HG03342 (cell line): ENCODE data around the gene RNF167.
"Not testable (repeated sequence)": the region's sequence is repeated elsewhere in the genome, so short reads cannot be mapped to it uniquely, and the experiment has no call there.

Source experiments
- ATAC-seq: cut with Tn5 transposase; IDR thresholded peaks from one replicate; pipeline ENCODE4 v1.9.1; 2021; ENCODE audit warnings: mild to moderate bottlenecking, moderate library complexity; ENCODE audit not compliant: unreplicated experiment

RNF167 gene

DNA sequence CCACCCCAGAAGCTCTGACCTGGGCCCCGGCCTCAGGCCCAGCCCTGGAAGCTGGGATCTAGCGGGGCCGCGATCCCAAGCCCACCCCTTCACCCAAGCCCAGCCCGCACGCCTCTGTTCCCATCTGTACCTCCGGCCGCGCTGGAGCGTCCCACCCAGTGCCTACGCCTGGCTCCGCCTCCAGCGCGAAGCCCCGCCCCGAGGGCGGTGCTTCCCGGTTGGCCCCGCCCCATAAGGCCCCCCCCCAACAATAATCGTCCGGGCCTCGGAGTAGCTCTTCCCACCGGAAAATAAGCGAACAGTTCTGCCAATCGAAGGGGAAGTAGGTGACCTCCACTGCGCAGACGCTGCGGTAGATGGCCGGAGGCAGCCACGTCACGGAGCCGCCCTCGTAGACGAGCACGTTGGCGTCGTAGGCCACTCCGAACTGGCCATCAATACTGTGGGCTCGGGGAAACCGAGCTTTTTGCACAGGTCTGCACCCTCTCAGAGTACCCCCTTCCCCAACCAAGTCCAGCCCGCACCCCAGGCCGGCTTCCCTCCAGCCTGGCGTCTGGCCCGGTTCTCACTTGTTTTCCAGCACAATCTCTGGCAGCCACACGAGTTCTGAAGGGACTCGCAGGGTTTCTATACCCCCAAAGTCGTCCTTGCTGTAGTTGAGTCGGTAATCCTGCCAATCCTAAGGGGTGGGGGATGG, 38.3 kb upstream of the RNF167 start:
- no peak for ATAC-seq

DNA sequence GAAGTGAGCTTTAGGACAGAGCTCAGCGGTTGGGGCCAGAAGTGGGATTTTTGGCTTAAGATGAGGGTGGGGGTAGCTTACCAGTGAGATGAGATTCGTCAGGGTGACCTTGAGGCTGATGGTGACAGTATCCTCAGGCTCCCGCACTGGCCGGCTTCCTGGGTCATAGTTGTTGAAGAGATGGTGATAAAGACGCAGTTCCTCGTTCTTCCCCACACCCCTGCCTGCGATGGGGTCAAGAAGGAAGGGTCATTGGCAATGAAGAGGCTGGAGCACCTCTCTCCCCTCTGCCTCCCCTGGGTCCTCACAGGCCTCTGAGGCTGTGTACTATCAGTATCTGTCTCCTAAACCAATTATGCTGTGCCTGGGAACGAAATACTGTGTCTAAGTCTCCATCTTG, 37.5 kb upstream of the RNF167 start:
- ATAC-seq, result no peak

GRCh38 chr17:4903051-4903818, 36.8 kb upstream of the RNF167 start, which contains the start of gene CHRNE:
Gene CHRNE (minus strand): TSS chr17:4903098. CDS start chr17:4903063, 35 bp downstream.
- no peak for ATAC-seq

- not testable (repeated sequence) for ATAC-seq
These were observed 33.4 kb upstream of the RNF167 start for GRCh38 chr17:4906642-4907041.

- no peak for ATAC-seq
These were observed 31.8 kb upstream of the RNF167 start for GRCh38 chr17:4908301-4908700.

- no peak for ATAC-seq
These were observed 31.2 kb upstream of the RNF167 start for GRCh38 chr17:4908711-4909496.

GRCh38 chr17:4913994-4914393, 26.1 kb upstream of the RNF167 start:
- ATAC-seq, result no peak

- not testable (repeated sequence) for ATAC-seq
These were observed 25.5 kb upstream of the RNF167 start for GRCh38 chr17:4914551-4914950.

DNA sequence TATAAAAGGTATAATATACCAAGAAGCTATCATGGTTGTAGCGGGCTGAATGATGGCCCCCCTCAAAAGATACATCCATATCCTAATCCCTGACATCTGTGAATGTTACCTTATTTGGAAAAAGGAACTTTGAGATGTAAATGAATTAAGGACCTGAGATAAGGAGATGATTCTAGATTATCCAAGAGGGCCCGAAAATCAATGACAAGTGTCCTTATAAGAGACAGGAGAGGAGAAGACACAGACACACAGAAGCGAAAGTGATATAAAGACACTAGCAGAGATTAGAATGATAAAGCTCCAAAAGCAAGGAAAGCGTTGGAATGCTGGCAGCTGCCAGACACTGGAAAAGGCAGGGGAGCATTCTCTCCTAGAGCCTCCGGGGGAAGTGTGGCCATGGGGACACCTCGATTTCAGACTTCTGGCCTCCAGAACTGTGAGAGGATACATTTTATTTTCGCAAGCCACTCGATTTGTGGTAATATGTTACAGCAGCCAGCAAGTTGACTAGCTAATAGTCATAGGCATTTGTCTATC, 20.5 kb upstream of the RNF167 start:
- no peak for ATAC-seq

DNA sequence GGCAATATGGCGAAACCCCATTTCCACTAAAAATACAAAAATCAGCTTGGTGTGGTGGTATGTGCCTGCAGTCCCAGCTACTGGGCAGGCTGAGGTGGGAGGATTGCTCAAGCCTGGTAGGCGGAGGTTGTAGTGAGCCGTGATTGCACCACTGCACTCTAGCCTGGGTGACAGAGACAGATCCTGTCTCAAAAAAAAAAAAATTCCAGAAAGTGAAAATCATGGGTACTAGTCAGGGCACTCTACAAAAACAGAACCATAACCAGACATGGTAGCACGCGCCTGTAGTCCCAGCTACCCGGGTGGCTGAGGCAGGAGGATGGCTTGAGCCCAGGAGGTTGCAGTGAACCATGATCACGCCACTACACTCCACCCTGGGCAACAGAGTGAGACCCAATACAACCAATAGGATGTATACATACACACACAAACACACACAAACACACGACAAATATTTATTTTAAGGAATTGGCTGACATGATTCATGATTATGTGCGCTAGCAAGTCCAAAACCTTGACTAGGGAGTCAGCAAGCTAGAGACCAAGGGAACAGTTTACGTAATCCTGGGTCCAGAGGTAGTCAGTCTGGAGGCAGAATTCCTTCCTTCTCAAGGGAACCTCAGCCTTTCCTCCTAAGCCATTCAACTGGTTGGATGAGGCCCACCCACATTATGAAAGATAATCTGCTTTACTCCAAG, 19.6 kb upstream of the RNF167 start:
- no peak for ATAC-seq

DNA sequence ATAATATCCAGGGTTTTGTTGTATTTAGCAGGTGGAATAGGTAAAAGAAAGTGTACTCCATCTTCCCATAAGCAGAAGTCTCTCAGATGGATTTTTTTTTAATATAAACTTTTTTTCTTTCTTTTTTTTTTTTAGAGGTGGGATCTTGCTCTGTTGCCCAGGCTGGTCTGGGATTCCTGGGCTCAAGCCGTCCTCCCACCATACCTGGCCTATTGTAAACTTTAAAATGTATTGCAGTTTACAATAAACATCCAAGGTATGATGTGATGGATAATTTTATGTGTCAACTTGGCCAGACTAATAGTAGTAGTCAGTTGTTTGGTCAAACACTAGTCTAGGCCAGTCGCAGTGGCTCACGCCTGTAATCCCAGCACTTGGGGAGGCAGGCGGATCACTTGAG, 18.7 kb upstream of the RNF167 start:
- ATAC-seq, result no peak

GRCh38 chr17:4926577-4927335, 13.3 kb upstream of the RNF167 start:
- ATAC-seq, result not testable (repeated sequence)

DNA sequence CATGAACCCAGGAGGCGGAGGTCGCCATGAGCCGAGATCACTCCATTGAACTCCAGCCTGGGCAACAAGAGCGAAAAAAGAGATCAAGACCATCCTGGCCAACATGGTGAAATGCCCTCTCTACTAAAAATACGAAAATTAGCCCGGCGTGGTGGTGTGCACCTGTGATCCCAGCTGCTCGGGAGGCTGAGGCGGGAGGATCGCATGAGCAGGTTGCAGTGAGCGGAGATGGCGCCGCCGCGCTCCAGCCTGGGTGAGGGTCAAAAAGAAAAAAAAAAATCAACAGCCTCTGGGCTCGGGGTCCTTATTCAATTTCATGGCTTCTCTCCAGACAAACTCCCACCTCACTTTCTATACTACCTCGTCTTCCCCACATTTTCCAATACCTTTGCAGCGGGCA, 11.2 kb upstream of the RNF167 start:
- ATAC-seq, result no peak

DNA sequence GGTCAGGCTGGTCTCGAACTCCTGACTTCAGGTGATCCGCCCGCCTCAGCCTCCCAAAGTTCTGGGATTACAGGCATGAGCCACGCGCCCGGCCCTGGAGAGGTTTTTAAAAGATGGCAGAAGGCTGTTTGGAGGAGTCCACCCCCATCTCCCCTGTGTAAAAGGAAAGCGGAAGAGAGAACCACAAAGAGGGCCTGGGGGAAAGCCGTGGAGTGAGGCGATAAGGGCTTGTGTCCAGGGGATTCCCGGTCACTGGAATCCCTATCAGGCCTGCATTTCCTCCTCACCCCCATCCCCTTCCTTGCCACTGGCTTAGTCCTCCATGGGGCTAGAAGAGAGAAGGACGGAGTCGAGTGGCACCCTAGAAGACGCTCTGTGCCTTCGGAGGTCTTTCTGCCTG, 8.1 kb upstream of the RNF167 start, which contains the start of gene GP1BA:
Gene GP1BA (plus strand): TSS at position 315 of the 400 bp plus-strand sequence. CDS start 328 bp downstream, outside the sequence.
- ATAC-seq, result no peak

DNA sequence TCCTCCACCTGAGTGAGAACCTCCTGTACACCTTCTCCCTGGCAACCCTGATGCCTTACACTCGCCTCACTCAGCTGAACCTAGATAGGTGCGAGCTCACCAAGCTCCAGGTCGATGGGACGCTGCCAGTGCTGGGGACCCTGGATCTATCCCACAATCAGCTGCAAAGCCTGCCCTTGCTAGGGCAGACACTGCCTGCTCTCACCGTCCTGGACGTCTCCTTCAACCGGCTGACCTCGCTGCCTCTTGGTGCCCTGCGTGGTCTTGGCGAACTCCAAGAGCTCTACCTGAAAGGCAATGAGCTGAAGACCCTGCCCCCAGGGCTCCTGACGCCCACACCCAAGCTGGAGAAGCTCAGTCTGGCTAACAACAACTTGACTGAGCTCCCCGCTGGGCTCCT, 7.3 kb upstream of the RNF167 start:
- ATAC-seq, result no peak

DNA sequence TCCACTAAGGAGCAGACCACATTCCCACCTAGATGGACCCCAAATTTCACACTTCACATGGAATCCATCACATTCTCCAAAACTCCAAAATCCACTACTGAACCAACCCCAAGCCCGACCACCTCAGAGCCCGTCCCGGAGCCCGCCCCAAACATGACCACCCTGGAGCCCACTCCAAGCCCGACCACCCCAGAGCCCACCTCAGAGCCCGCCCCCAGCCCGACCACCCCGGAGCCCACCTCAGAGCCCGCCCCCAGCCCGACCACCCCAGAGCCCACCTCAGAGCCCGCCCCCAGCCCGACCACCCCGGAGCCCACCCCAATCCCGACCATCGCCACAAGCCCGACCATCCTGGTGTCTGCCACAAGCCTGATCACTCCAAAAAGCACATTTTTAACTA, 6.4 kb upstream of the RNF167 start:
- no peak for ATAC-seq

DNA sequence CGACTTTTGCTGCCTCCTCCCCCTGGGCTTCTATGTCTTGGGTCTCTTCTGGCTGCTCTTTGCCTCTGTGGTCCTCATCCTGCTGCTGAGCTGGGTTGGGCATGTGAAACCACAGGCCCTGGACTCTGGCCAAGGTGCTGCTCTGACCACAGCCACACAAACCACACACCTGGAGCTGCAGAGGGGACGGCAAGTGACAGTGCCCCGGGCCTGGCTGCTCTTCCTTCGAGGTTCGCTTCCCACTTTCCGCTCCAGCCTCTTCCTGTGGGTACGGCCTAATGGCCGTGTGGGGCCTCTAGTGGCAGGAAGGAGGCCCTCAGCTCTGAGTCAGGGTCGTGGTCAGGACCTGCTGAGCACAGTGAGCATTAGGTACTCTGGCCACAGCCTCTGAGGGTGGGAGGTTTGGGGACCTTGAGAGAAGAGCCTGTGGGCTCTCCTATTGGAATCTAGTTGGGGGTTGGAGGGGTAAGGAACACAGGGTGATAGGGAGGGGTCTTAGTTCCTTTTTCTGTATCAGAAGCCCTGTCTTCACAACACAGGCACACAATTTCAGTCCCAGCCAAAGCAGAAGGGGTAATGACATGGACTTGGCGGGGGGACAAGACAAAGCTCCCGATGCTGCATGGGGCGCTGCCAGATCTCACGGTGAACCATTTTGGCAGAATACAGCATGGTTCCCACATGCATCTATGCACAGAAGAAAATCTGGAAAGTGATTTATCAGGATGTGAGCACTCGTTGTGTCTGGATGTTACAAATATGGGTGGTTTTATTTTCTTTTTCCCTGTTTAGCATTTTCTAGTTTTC, 5.7 kb upstream of the RNF167 start:
- ATAC-seq, result no peak

DNA sequence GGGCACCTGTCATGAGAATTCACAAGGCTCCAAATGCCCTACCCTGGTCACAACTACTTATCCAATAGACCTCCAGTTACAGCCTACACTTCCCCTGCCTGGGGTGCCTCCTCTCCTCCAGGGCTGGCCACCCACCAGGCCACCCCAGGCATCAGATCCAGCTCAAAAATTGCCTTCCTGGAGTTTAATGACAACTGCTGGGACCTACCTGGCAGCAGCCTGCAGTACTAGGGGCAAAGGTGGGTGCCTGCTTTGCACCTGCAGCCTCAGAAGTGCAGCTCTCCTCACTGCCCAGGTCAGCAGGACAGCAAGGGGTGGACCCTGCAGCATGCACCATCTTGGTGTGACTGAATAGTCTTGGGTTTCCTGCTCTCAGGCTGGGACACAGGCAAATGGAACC, 4.4 kb upstream of the RNF167 start:
- no peak for ATAC-seq

- ATAC-seq, result no peak
These were observed 3.6 kb upstream of the RNF167 start for GRCh38 chr17:4936436-4936835.
